ENCODE data around the gene NARS2.

The NARS2 gene

GRCh38 chr11:78587446-78587845, 12.8 kb upstream of the NARS2 start:
- TF ChIP-seq CTCF (conservative IDR thresholded peaks at IDR 0.05), result no peak
- TF ChIP-seq ZFX (IDR thresholded peaks at IDR 0.05), result no peak
- H3K27ac ChIP-seq, result no peak overlapping the region

- no peak overlapping the region for H3K27ac ChIP-seq
- TF ChIP-seq ZFX (IDR thresholded peaks at IDR 0.05) (no peak), CTCF (conservative IDR thresholded peaks at IDR 0.05) (peak; percentile 86)
Measured at GRCh38 chr11:78586452-78587046, 11.9 kb upstream of the NARS2 start.

- H3K27ac ChIP-seq, result no peak overlapping the region
- no peak for TF ChIP-seq CTCF (conservative IDR thresholded peaks at IDR 0.05)
- TF ChIP-seq ZFX (IDR thresholded peaks at IDR 0.05), result no peak
Measured at GRCh38 chr11:78583889-78584288, 9.2 kb upstream of the NARS2 start.

- no peak for TF ChIP-seq ZFX (IDR thresholded peaks at IDR 0.05)
- TF ChIP-seq CTCF (conservative IDR thresholded peaks at IDR 0.05), result no peak
- H3K27ac ChIP-seq, result peak overlapping the region; percentile 74
Measured at GRCh38 chr11:78577495-78577894, 2.8 kb upstream of the NARS2 start.

GRCh38 chr11:78576549-78577097, 2.0 kb upstream of the NARS2 start:
- peak overlapping the region; percentile 74 for H3K27ac ChIP-seq
- TF ChIP-seq ZFX (IDR thresholded peaks at IDR 0.05), result no peak
- TF ChIP-seq CTCF (conservative IDR thresholded peaks at IDR 0.05), result no peak

- peak overlapping the region; percentile 79 for H3K27ac ChIP-seq
- no peak for TF ChIP-seq CTCF (conservative IDR thresholded peaks at IDR 0.05)
- TF ChIP-seq ZFX (IDR thresholded peaks at IDR 0.05), result no peak
Measured at GRCh38 chr11:78575478-78575877, 814 bp upstream of the NARS2 start.

GRCh38 chr11:78573681-78574080, 983 bp downstream of the NARS2 start:
- no peak for TF ChIP-seq ZFX (IDR thresholded peaks at IDR 0.05)
- no peak for TF ChIP-seq CTCF (conservative IDR thresholded peaks at IDR 0.05)
- H3K27ac ChIP-seq, result no peak overlapping the region

Data from C4-2B (cell line).